Measurements from ENCODE around the gene UCP2. TPM values are rescaled to one million over a fixed set of nuclear protein-coding genes. Genes with fewer than 3 reads are reported as not detected.

The UCP2 gene
- total and polyA plus RNA-seq, 11 donors = 11.9 to 170 (median 19.7) TPM

- ATAC-seq = no peak
- H3K36me3 ChIP-seq = peaks cover 0 to 31% (median 18%) of the 10 kb centered on the region in 9 donors
- no peaks in the 10 kb centered on the region for H3K9me3 ChIP-seq
- no peaks in the 10 kb centered on the region for H3K27me3 ChIP-seq
- no peak for DNase-seq
- no peak overlapping the region for H3K27ac ChIP-seq
- intact Hi-C loops (cut with DNase I) = no loop called here
- H3K4me1 ChIP-seq = peaks cover 0 to 16% (median 0%) of the 10 kb centered on the region in 12 donors
- no peak overlapping the region for H3K4me3 ChIP-seq
- 91 to 95% (median 94%) methylated on average over 13 of the region's 13 CpGs for WGBS, 4 donors
- TF ChIP-seq CTCF (IDR thresholded peaks at IDR 0.05) (no peak), POLR2A (IDR thresholded peaks at IDR 0.05) (no peak)
Observed at GRCh38 chr11:73998846-73999575, 16.4 kb upstream of the UCP2 start.

- no peak overlapping the region for H3K27ac ChIP-seq
- WGBS, 4 donors = 81 to 88% (median 84%) methylated on average over 6 of the region's 6 CpGs
- peaks cover 0 to 16% (median 0%) of the 10 kb centered on the region in 12 donors for H3K4me1 ChIP-seq
- peaks cover 0 to 16% (median 2%) of the 10 kb centered on the region in 9 donors for H3K36me3 ChIP-seq
- TF ChIP-seq POLR2A (IDR thresholded peaks at IDR 0.05) (no peak), CTCF (IDR thresholded peaks at IDR 0.05) (no peak)
- no peak for ATAC-seq
- no peak for DNase-seq
- no peaks in the 10 kb centered on the region for H3K9me3 ChIP-seq
- H3K4me3 ChIP-seq = no peak overlapping the region
- intact Hi-C loops (cut with DNase I) = no loop called here
- no peaks in the 10 kb centered on the region for H3K27me3 ChIP-seq
Observed at GRCh38 chr11:73997120-73997770, 14.6 kb upstream of the UCP2 start.

- no peak for TF ChIP-seq POLR2A (IDR thresholded peaks at IDR 0.05)
- no peak for TF ChIP-seq CTCF (IDR thresholded peaks at IDR 0.05)
- no peak overlapping the region for H3K4me3 ChIP-seq
- H3K4me1 ChIP-seq = peaks cover 0 to 16% (median 0%) of the 10 kb centered on the region in 12 donors
- peaks cover 0 to 8% (median 0%) of the 10 kb centered on the region in 9 donors for H3K36me3 ChIP-seq
- H3K27me3 ChIP-seq = no peaks in the 10 kb centered on the region
- WGBS, 4 donors = 87 to 96% (median 94%) methylated on average over 4 of the region's 4 CpGs
- H3K9me3 ChIP-seq = no peaks in the 10 kb centered on the region
- DNase-seq (no peak), ATAC-seq (no peak)
- H3K27ac ChIP-seq = peak overlapping the region in 1 of 12 donors; percentile 79
- intact Hi-C loops (cut with DNase I) = no loop called here
Observed at GRCh38 chr11:73996161-73996747, 13.6 kb upstream of the UCP2 start.

GRCh38 chr11:73995731-73996130 lies 13.1 kb upstream of the UCP2 start:
- WGBS, 4 donors = 74 to 82% (median 77%) methylated on average over 2 of the region's 2 CpGs
- Histone ChIP-seq H3K4me3 (no peak overlapping the region), H3K4me1 (peaks cover 0 to 16% (median 0%) of the 10 kb centered on the region in 12 donors), H3K27ac (peak overlapping the region in 1 of 12 donors; percentile 79), H3K27me3 (no peaks in the 10 kb centered on the region), H3K9me3 (no peaks in the 10 kb centered on the region), H3K36me3 (peaks cover 0 to 3% (median 0%) of the 10 kb centered on the region in 9 donors)
- DNase-seq (no peak), ATAC-seq (no peak)
- intact Hi-C loops (cut with DNase I) = no loop called here
- TF ChIP-seq POLR2A (IDR thresholded peaks at IDR 0.05) (no peak), CTCF (IDR thresholded peaks at IDR 0.05) (no peak)

Measured in heart left ventricle (tissue), 16 donors.